HG02970 (cell line): ENCODE results near the gene LAS1L.
"Not testable (repeated sequence)": the region's sequence is repeated elsewhere in the genome, so short reads cannot be mapped to it uniquely, and the experiment has no call there.

Experiments used
- ATAC-seq: cut with Tn5 transposase; IDR thresholded peaks from one replicate; pipeline ENCODE4 v1.9.1; 2021; ENCODE audit warnings: mild to moderate bottlenecking, moderate library complexity, moderate number of reproducible peaks; ENCODE audit not compliant: unreplicated experiment, low FRiP score

The LAS1L gene

GRCh38 chrX:65518980-65519379 lies 15.6 kb downstream of the LAS1L start:
- not testable (repeated sequence) for ATAC-seq

GRCh38 chrX:65517923-65518322 lies 16.7 kb downstream of the LAS1L start:
- ATAC-seq: no peak

GRCh38 chrX:65516756-65517155 lies 17.8 kb downstream of the LAS1L start:
- ATAC-seq: no peak

GRCh38 chrX:65513610-65514009 lies 21.0 kb downstream of the LAS1L start:
- no peak for ATAC-seq

- ATAC-seq: no peak
These were observed 25.2 kb downstream of the LAS1L start for GRCh38 chrX:65509400-65509799.

GRCh38 chrX:65508851-65509250 lies 25.7 kb downstream of the LAS1L start:
- ATAC-seq: no peak

- no peak for ATAC-seq
These were observed 32.0 kb downstream of the LAS1L start for GRCh38 chrX:65502618-65503017.

- ATAC-seq: no peak
These were observed 41.2 kb downstream of the LAS1L start for GRCh38 chrX:65493431-65493830.

- no peak for ATAC-seq
These were observed 43.0 kb downstream of the LAS1L start for GRCh38 chrX:65491620-65492019.

- no peak for ATAC-seq
These were observed 46.1 kb downstream of the LAS1L start for GRCh38 chrX:65488495-65488894.

- ATAC-seq: no peak
These were observed 53.6 kb downstream of the LAS1L start for GRCh38 chrX:65480960-65481359.

GRCh38 chrX:65479102-65479501 lies 55.5 kb downstream of the LAS1L start:
- not testable (repeated sequence) for ATAC-seq

GRCh38 chrX:65476564-65476963 lies 58.0 kb downstream of the LAS1L start:
- no peak for ATAC-seq

GRCh38 chrX:65463550-65463949 lies 71.0 kb downstream of the LAS1L start:
- no peak for ATAC-seq
